ENCODE results near the gene ARHGAP26.

The ARHGAP26 gene

DNA sequence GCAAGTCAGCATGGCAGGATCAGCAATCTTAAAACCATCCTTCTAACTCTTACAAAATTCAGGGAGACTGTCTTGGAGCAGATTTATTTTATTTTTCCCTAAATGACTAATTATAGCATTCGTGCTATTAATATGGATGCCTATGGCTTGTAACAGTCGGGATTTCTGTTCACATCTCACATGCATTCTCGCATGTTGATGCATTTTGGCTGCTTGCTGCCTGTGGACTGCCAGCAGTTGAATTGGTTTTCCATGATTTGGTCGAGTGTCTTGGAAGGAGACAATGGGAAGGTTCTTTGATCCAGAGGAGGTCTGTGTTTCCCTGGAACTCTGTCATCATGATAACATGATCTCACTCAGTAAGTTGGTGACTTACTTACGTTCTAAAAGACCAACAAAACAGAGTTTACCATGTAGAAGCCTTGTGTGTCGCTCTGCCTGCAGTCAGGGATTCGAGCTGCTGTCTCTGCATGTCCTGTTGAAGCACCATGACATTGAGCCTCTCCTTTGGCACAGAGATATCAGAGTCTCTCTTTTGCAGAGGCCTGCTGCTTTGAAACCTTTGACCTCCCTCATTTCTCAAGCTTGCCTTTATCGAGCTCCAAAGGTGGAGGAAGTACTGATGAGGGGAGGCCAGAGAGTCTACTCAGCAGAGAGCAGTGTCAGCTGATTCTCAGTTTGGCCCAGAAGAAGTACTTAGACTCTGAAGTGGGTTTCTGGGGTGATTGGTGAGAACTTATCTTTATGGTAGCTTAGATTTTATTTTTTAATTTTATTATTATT is 82.4 kb downstream of the ARHGAP26 start:
- DNase-seq = no peak

DNA sequence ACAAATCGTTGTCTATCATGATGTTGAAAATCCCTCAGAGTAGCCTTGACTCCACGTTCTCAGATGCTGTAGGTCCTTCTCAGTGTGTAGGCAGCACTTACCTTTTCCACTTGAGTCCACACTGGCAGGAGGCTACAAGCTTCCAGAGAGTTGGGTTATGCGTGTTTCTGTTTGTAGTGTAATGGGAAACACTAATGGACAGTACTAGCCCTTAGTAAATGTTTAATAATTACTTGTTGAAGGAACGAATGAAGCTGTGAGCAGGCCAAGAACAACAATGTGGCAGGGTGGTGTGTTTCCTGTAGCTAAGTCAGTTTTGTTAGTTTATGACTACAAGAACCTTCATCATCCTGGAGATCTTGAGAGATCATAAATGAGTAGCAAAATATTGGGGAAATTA is 83.5 kb downstream of the ARHGAP26 start:
- no peak for DNase-seq

DNA sequence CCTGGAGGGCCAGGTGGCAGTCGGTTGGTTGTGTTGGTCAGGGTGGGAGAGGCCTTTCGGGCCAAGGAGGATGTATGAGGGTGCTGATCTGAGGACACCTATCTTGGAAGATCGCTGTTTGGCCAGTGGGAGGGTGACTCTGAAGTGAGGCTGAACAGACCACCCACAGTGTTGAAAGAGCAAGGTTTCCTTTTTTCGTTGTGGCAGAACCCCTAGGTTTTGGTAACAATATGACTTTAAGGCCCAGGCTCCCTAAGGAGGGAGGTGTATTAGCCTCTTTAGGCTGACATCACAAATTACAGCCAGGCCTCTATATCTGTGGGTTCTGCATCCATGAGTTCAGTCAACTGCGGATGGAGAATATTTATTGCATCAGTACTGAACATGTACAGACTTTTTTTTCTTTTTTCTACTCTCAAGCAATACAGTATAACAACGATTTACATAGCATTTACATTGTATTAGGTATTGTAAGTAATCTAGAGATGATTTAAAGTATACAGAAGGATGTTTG is 86.1 kb downstream of the ARHGAP26 start:
- DNase-seq = no peak

DNA sequence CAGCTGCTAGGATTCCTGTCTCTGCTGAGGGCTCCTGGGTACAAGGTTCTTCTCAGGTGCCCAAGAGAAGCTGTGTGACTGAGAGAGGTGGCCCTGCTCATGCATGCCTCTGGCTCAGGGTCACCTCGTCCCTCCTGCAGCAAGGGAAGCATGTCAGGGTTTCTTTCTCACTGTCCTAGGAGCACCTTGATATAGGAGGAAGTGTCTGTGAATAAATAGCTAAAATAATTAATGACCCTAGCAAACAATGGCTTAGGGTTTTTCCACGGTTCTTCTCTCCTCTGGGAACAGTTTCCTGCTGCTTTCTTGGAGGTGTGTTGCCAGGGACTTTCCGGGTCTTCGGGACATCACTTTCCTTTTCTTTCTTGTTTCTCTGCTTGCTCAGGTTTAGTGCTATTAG is 87.2 kb downstream of the ARHGAP26 start:
- no peak for DNase-seq

DNA sequence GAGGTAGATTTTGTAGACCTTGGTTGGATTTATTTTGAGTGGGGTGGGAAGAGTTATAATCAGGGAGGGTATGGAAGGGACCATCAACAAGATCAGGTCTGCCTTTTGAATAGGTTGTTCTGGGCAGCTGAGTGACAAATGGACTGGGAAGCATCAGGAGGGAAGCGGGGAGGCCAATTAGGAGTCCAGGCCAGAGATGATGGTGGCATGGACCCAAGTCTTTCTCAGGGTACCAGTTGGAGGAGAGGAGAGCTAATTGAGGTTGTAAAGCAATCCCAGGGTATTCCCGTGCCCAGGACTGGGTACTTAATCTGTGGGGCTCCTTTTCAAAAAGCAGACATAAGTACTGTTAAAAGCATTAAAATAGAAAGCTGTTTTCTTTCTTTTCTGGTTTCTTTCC is 88.9 kb downstream of the ARHGAP26 start:
- DNase-seq = no peak

- DNase-seq = peak; percentile 51
Observed at GRCh38 chr5:142860270-142860669, 90.1 kb downstream of the ARHGAP26 start.

DNA sequence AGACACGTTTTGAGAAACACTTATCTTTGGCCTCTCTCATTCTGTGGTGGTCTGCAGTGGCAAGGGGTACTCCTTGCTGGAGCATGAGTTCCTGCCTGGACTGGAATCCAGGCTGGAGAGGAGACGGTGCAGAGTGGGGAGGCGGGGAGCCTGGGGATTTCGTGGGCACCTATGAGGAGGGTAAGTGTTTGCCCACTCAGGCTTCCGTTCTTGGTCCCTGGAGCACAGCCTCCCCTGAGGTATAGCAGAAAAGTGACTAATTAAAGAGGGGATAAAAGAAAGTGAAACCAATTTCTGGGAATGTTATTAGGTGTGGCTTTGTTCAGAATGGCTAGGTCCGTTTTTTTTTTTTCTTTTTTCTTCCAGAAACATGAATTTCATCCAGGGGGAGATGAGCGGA is 90.8 kb downstream of the ARHGAP26 start:
- no peak for DNase-seq

DNA sequence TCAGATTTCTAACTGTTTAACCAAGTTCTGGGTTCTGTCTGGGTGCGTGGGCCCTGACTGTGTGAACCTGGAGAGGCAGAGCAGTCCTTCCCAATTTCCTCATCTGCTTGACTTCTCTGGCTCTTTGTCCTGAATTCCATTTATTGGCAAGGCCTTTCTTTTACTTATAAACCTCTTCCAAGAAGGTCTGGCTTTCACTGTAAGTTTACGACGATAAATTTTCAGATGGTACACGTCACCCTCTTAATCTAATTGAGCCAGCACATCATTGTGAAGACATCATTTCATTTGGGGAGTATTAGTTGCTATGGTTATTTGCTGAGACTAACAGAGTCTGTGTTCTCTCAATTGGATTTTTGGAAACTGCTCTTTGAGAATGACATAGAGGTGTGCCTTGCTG is 92.4 kb downstream of the ARHGAP26 start:
- no peak for DNase-seq

DNA sequence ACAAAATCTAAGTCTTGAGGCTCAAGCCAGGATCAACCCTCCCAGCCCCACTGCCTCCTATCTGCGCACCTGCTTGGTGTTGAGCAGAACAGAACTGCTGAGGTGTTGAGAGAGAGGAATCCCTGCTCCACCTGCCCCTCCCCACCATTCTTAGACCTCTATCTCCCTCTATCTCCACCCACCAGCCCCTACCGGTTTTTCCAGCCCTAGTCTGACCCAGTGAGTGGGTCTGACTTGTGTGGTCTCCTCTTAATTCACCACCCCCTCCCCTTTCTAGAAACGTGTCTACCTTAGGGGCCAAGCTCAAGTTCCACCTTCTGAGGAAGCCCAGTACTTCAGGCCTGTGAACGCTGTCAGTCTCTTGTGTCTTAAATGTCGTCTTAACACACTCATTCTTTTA is 93.7 kb downstream of the ARHGAP26 start:
- no peak for DNase-seq

- no peak for DNase-seq
Observed at GRCh38 chr5:142864290-142865260, 94.4 kb downstream of the ARHGAP26 start.

- DNase-seq = peak; percentile 20
Observed at GRCh38 chr5:142865631-142866030, 95.5 kb downstream of the ARHGAP26 start.

DNA sequence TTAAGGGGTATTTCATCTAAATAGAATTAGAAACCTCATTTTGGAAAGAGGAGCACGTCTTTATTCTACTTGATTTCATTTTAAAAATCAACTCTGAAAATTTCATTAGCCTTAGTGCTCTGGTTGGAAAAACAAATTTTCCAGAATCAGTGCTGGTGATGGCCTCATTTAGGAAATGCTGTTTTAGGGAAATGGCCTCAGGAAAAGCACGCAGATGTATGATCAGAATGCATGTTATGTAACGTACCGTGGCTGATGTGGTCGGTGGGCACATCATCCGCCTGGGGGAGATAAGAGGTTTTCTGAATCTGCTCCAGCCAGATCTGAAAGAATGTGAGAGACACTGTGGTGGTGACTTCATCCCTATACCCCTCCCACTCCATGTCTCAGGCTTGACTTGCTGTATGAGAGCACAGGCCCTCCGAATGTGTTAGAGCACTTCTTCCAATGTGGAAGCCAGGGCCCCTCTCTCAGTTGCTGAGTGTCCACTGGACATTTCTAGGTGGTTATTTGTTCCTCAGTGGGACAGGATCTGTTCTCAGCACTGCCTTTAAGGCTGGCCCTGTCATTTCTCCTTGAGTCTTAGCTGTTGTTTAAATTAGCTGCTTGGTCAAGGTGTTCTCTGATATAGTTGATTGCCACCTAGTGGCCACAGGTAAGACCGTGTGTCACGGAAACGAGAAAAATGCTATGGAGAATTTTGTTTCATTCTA is 96.5 kb downstream of the ARHGAP26 start:
- peak; percentile 61 for DNase-seq

GRCh38 chr5:142869886-142870285 is 99.7 kb downstream of the ARHGAP26 start:
- no peak for DNase-seq

- no peak for DNase-seq
Observed at GRCh38 chr5:142870532-142871362, 100.6 kb downstream of the ARHGAP26 start.

DNA sequence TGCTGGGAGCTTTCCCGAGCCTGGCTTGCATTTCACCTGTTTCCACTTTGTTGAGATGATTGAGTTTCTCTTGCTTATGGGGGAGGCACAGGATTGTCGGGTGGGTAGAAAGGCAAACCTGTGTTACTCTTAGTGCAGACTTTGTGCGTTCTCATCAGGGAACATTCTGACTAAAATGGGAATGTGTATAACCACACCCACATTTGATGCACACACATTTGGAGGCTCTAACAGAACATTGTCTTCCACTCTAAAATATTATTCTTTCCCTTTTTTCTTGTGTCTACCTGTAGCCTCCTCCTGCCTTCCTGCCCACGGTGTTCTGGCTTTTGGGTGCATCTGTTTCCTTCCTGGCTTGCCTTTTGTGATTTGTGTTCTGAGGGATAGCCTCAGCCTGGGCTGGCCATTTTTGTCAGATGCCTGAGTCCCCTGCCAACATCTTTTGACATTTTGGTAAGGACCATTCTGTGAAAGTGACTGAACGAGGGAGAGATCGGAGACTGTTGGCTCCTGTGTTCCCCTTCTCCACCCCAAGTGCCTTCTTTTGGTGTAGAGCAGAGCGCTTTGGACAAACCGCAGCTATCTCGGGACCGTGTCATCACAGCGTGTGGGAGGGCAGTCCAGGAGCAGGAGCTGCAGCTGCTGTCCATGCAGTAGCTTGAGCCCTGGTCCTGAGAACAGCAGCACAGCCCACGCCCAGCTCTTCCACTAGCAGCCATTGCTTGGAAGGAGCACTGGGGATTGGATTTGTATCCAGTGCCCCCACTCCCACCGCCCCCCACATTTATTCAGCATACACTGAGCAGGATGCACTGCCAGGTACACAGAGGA is 101.4 kb downstream of the ARHGAP26 start:
- DNase-seq = peak; percentile 46

DNA sequence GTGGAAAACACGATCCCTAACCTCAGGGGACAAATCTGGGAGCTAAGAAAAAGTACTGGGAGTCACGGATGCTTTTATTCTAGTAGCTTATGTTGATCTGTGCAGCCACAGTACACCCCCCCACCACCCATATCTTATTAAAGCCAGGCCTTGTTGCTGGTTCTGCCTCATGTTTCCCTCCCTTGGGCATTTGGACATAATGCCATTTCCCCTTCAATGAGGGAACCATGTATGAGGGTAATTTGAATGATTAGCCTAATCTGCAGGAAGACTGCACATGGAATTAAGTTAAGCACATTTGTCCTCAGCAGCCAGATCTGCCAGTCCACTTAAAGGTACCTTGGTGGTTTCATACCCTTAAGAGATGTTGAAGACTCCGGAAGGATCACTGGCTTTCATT is 102.0 kb downstream of the ARHGAP26 start:
- DNase-seq = no peak

- no peak for DNase-seq
Observed at GRCh38 chr5:142872795-142873194, 102.6 kb downstream of the ARHGAP26 start.

DNA sequence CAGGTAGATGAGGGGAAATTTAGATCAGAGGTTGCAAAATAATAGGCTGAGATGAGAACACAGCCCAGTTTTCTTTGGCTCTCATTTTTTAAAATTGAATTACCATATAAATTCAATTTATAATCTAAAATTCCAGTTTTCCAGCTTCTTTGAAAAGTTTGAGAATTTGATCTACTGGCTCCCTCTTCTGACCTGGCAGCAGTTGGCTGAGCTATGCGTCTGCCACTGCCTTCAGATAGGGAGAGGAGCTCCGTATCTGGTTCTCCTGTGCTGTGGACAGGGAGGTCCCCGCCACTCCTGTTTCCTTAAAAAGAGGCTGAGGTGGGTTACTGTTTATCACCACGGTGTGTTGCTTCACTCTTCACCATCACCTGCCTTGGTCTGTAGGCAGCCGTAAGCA is 103.7 kb downstream of the ARHGAP26 start:
- DNase-seq = no peak

DNA sequence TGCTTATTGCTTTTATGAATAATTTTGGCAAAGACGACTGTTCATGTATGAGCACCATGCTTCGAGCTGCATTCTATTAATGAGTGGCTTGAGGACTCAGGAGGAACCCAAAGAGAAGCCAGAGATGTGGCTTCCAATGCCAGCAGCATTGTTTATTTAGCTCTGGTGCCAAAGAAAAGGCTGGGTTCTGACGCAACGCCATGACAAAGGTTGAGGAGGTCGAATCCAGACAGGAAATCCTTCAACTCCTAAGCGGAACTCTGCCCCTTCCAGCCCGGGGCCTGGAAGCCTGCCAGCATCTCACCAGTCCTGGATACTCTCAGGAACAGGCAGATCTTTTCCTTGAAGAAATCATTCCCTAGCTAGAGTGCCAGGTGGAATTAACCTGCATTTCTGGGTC is 104.4 kb downstream of the ARHGAP26 start:
- DNase-seq = no peak

- no peak for DNase-seq
Observed at GRCh38 chr5:142875936-142876335, 105.8 kb downstream of the ARHGAP26 start.

GRCh38 chr5:142876817-142877216 is 106.6 kb downstream of the ARHGAP26 start:
- DNase-seq = peak; percentile 36
